HG02759 (cell line): ENCODE data around the gene GLI3.

Experiments
- ATAC-seq: cut with Tn5 transposase; IDR thresholded peaks from one replicate; pipeline ENCODE4 v1.9.1; 2021; ENCODE audit warnings: mild to moderate bottlenecking, moderate library complexity; ENCODE audit not compliant: unreplicated experiment

The GLI3 gene

DNA sequence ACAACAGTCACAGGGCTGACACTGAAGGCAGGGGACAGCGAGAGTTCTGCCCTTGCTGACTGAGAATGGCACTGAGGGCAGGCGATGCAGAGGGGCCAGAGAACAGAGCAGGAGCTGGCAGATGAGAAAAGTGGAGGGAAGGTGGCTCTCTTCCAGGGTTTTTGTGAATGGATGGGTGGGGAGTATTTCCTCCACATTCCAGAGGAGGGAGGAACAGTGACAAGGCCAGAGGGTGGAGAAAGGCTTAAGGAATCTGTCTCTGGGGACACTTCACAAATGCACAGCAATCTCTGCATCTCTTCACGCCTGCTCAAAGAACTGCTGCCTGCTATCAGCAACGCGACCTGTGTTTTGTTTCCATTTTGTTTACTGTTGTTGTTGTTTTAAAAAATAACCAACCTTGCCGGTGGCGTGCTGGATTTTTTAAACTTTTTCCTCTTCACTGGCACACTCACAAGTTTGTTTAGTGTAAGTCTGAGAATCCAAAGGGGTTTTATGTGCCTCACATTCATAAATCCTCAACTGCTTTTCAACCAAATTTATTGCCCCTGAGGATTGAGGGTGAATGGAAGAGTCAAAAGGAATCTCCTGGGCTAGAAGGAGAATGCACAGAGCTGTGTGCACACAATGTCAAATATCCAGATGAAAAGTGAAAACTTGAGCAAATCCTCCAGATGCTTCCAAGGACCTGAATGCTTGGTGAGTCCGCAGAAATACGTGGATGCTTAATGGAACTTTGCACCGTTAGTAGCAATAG, 129.3 kb downstream of the GLI3 start:
- no peak for ATAC-seq

DNA sequence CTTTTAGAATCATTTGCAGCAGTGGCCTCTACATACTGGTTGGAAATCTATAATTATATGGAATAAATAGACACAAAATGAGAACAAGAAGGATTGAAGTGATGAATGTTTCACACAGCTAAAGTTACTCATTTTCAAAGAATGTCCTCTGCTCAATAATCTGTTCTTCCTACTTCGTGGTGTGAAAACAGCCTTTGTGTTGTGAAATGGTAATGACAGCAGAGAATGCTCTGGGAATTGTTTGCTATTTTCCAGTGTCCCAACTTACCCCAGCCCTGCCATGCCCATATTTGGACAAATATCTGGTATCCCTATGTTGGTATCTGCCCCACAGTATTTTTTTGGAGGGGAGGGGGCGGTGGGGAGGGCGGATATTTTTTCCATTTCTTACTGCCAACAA, 130.4 kb downstream of the GLI3 start:
- ATAC-seq: no peak

DNA sequence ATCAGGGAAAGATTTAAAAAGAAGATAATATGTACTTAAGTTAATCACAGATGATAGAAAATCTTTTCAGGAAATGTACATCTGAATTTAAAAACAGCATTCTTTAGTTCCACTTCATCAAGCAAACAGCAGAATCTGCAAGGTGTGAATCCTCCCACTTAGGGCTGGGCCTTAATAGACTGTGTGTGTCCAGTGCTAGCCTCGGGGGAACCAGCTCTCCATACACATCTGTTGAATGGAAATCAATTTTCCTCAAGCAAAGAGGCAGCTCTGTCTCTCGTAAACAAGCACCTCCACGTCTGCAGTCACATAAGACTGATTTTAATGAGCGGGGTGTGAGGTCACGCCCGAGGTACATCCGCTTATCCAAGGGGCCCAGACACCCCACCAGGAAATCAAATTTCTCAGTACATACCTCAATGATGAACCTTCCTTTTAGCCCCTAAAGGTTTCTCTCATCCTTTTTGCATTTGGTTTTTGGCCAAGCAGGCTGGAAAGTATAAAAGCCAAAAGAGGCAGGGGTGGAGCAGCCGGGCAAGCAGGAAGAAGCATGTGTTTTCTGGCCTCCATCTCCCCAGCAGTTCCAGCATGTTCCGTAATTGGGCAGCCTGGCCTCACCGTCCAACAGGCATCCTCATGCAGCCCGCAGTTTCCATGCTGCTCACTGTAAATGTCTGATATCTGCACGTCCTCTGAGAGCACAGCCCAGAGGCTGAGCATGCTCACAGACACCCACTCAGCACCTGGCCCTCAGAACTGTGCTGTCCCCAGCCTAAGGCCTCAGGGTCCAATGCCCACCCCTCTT, 131.3 kb downstream of the GLI3 start:
- no peak for ATAC-seq

DNA sequence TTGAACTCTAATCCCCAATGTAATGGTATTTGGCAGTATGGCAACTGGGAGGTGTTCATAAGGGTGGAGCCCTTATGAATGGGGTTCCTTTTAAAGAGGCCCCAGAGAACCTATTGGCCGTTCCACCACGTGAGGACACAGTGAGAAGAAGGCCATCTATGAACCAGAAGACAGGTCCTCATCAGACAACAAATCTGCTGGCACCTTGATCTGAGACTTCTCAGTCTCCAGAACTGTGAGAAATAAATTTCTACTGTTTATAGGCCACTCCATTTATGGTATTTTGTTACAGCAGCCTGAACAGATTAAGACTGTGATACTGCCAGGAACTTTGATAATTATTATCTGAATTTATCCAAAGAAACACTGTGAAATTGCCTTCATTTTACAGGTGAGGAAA, 132.3 kb downstream of the GLI3 start:
- ATAC-seq: no peak

DNA sequence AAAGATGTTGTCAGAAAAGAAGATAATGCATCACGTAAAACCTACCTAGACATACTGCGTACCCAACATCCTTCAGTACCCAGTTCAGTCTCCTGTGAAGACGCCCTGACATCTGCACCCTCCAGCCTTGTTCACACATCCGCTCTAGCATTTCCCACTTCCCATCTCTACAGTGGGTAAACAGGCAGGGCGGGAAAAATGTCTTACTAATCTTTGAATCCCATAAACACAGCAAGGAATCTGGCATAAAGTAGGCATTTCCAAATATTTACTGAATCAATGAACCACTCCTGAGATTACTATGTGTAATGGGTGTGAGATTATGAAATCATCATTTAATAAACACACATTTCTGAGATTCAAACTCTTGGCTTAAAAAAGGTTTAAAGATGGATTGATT, 132.8 kb downstream of the GLI3 start:
- no peak for ATAC-seq

DNA sequence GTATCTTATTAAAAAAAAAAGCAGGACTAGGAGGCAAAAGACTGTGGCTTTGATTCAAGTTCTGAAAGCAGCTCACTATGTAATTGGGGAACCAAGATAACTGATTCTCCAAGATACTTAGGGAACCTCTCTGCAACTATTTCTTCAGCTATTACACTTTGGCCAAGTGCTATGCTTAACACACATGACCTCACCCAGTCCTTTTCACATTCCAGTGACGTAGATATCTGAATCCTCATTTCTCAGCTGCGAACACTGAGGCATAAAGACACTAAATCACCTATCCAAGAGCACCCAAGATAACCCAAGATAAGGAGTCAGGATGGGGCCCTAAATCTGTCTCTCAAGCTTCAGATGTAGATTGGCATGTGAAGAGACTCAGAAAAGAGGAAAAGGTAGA, 133.6 kb downstream of the GLI3 start:
- ATAC-seq: no peak

DNA sequence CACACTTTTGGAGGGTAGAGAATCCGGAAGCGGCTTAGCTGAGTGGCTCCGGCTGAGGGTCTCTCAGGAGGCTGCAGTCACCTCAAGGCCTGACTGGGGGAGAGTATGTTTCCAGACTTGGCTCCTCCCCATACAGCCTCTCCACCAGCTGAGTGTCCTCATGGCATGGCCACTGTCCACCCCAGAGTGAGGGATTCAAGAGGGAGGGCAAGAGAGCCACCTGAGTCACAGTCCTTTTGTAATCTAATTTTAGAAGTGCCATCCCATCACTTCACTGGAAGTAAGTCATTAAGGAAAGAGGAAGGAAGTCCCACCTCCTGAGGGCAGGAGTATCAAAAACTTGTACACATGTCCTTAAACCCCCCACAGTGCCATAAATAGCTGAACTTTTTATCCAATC, 134.0 kb downstream of the GLI3 start:
- ATAC-seq: no peak

DNA sequence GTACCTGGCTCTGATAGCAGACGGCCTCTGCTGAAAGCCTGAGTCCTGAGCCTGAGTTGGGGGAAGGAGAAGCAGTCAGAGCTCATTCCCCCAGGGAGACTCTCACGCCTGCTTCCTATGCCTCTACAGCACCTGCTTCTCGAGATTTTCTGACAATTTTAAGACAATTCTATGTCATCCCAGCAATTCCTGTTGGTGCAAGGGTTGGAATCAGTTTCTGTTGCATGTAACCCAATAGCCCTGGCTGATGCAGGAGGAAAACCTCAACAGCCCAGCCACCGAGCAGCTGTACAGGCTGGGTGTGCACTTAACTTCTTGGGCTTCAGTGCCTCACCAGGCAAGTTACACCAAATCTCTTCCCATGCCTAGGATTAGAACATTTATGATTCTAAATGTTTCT, 134.7 kb downstream of the GLI3 start:
- ATAC-seq: no peak

DNA sequence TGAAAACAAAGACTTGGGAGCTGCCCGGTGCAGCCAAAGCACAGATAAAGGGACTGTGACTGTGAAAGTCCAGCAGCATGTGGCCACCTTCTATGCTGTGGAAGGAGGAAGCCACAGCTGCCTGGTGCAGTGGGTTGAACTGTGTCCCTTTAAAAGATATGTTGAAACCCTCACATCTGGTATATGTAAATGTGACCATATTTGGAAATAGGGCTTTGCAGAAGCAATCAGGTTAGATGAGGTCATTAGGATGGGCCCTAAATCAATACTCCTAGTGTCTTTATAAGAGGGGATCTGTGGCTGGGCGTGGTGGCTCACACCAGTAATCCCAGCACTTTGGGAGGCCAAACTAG, 136.9 kb downstream of the GLI3 start:
- ATAC-seq: no peak

DNA sequence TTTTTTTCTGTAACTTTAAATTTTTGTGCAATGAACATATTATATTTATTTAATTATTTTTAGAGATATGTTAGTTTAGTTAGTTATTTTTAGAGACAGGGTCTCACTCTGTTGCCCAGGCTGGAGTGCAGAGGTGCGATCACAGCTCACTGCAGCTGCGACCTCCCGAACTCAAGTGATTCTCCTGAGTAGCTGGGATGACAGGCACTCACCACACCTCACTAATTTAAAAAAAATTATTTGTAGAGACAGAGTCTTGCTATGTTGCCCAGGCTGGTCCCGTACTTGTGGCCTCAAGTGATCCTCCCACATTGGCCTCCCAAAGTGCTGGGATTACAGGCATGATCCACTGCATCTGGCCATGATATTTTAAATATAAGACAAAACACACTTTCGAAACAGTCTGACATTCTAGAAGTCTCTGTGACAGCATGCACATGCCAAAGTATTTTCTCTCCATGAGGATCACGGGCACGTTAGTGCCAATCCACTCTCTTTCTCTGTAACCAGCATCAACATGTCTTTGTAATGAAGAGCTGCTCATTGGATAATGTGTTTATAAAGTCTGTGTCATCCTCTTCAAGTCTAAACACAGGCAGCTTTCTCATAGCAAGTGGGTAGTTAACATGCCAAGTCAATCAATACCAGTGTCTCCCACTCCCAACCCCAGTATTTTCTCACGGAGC, 137.4 kb downstream of the GLI3 start:
- no peak for ATAC-seq

DNA sequence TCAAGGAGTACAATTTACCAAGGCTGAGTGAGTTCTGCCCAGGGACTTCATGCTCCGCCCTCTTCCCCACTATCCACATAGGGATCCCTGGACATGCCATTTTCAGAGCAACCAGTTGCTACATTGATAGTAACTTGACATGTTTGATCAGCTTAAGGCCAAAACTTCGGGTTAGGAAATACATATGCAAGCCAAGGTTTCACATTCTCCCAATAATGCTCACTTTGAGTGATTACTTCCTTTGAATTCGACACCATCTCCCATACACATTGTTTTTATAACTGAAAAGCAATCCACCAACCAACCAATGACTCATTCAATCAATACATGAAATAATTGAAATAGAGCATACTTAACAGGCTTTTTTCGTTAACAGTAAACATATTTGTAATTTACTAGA, 137.9 kb downstream of the GLI3 start:
- no peak for ATAC-seq

DNA sequence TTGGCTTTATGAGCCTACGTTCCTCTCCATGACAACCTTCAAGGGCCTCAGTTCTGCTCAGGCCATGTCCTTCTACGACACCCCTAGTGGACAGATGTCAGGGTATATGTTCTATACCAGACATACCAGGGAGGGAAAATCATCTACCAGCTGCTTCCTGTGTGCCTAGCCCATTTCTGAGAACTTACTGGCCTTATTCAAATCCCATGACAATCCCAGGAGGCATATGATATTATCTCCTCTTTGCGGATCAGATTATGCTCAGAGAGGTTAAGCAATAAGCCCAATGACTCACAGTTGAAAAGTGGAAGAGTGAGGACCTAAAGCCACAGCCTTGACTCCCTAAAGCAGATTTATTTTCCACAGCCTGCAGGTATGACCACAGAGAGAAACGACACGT, 139.3 kb downstream of the GLI3 start:
- ATAC-seq: no peak

DNA sequence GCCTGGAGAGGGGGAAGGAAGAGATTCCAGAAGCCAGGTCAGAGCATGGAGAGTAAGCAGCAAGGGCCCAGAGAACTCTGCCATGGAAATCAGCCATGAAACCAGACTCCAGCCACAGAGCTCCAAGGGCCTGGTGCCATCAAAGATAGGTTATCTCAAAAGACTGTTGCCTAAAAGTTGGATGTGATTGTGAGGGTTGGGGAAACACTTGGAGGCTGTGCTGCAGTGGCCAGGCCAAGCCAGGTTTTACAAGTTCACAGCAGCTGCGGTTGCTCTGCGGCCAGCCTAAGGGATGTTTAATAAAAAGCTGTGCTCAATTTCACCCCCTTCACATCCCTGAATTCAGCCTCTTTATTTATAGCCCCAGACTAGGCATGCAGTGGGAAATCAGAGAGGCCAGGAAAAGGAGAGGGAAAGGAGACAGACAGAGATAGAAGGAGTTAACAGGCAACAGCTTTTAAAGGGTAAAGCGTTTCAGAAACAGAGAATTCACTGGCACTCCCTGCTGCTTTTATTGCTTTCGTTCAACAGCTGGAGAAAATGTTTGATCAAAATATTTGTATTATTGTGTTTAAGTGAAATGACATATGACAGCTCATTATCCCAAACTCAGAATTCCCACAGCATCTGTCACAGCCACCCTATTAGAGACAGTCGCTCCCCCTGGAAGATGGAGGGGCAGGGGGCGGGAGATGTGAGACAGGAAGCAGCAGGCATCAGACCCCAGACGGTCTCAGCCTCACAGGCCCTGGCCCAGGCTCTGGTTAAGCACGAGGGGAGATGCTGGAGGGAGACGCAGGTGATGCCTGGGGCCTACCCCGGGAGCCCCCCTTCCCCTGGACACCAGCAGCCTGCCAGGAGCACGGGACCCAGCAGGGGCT, 140.1 kb downstream of the GLI3 start:
- ATAC-seq: no peak

DNA sequence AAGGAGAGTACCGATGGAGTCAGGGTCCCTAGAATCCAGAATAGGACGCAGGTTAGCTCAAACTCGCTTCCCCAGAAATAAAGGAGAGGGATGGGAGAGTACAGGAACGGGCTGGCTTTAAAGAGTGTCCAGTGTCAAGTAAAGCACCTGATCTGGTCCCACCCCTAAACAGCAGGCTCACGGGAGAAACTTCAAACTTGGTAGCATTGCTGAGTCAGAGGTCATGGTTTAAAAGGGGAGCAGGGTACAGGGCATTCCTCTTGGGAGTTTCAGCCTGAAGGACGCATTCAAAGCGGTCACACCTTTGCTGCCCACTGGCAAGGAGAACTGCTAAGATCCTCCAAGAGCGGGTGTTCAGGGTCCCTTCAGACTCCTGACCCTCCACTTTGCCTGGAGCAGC, 140.7 kb downstream of the GLI3 start:
- ATAC-seq: no peak

DNA sequence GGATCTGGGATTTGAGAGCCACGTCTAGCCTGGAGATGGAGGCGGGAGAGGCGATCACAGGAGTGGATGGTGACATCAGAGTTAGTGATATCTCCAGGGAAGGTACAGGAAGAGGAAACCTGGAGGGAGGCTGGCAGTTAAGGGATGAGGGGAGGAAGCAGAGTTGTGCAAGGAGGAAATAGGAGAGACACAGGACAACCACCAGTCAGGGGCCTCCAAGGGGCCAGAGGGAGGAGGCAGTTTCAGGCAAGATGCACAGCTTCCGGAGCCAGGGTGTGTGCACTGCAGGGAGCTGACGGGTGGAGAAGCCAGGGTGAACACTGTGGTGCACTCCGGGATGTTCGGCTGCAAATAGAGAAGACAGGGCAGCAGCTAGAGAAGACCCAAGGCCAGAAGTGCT, 141.2 kb downstream of the GLI3 start:
- no peak for ATAC-seq

DNA sequence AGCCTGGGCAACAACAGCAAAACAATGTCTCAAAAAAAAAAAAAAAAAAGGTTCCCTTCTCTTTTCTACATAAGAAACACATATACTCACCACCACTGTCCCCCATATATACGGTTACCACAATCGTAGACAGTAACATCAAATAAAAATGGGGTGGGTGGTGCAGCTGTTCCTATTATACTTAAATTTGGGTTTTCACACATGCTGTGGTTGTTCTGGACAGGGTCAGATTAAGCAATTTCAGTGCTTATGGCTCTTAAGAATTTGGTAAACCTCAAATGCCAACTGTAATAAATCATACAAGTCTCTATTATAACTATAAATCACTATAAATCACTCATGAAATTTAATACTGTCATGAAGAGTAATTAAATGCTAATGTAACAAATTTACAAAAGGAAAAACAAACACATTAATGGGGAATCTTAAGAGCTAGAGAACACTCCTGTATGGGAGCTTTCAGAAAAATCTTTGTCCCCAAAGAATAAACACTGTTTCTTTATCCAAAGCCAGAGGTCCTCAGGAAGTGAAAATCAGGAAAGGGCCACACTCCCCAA, 143.6 kb downstream of the GLI3 start:
- no peak for ATAC-seq

DNA sequence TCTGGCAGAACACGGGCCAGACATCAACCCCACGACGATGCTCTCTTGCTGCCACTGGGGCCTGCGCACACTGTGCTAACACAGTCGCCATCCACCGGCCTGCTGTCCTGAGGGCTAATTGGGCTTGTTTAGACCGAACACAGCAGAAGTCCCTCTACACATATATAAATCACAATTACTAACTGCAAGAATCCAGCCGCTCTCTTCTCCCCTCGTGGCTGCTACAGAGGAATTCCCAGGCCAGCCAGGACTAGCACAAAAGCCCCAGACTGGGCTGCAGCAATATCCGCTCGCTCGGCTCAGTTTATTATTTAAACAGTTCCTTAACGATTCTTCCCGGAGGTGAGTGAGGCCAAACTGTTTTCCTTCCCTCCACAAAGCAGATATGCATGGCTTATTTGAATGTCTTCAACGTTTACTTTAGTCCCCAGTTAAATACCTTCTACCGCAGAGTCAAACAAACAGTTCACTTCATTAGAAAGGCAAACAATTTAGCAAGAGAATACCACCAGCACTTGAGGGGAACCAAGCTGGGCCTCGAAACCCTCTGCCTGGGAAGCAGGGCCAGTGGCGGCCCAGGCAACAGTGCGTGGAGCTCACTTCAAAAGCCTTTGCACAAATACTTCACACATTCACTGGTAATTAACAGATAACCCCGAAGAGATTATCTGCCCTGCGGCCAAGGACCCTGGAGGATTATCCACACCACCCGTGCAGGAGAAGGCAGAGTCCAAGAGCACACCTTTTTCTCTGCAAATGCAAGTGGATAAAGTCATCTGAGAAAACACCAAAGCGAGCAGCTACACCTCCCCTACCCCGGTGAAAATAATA, 145.3 kb downstream of the GLI3 start:
- no peak for ATAC-seq

DNA sequence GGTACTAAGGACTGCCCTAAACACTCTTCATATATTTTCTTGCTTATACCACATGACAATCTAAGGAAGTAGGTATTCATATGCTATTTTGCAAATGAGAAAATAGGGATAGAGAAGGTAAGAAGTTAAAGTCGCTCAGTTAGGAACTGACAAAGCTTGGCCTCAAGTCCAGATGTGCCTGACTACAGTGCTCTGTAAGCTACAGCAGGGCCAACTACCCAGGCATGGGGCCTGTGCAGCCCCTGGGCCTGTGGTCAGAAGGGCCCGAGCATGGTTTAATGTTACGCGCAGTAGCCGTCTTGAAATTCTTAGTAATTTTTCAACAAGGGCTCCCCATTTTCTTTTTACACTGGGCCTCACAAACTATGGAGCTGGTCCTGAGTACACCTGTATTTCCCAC, 146.2 kb downstream of the GLI3 start:
- no peak for ATAC-seq

DNA sequence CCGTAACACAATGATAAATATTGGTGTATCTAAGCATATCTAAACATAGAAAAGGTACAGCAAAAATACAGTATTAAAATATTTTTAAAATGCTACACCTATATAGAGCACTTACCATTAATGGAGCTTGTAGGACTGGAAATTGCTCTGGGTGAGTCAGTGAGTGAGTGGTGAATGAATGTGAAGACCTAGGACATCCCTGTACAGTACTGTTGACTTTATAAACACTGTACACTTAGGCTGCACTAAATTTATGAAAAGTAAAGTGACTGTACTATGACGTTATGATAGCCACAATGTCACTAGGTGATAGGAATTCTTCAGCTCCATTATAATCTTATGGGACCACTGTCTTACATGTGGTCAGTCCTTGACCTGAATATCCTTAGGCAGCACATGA, 147.0 kb downstream of the GLI3 start:
- no peak for ATAC-seq

DNA sequence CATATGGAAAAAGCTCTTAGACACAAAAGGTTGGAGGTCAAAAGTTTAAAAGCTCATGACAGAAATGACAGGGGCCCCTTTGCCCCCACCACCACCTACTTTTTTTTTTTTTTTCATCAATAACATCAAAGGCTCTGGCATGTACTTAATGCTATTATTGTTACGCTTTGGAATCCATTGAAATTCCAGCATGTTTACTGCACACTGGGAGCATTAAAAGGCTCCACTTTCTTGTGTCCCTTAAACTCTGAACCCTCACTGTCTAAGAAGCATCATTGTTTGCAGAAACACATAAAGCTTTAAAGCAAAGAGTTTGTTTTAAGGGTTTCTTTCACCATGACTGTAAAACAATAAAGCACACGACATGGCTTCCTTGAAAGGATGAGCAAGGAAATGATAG, 149.4 kb downstream of the GLI3 start:
- ATAC-seq: no peak
